WTC11 (cell line): ENCODE data around the gene NEK7. TPM values are rescaled to one million over a fixed set of nuclear protein-coding genes. Genes with fewer than 3 reads are reported as not detected.

Source experiments
- ATAC-seq: fragments of 200-7000 bp; cut with Tn5 transposase; 2 replicates; pipeline ENCODE4 v1.10.0; 2021; ENCODE audit warnings: mild to moderate bottlenecking, moderate library complexity
- CTCF ChIA-PET: fragments of 300-600 bp; sonication (Branson Sonifier 250); formaldehyde crosslinking; loops from one replicate; lab custom pipeline; 2021; ENCODE audit warnings: antibody characterized with exemption; lab: Charles Lee
- POLR2A ChIA-PET: fragments of 350-600 bp; sonication (Branson Sonifier 250); formaldehyde crosslinking; loops from one replicate; lab custom pipeline; 2021; ENCODE audit warnings: antibody characterized with exemption; lab: Charles Lee
- DNase-seq: peaks from one replicate; pipeline ENCODE4 v3.0.0; 2021; ENCODE audit warnings: low spot score
- H3K27ac Mint-ChIP-seq: 2 replicates; pipeline ENCODE4 v1.8.0; 2021; ENCODE audit warnings: mixed read lengths
- H3K27me3 Mint-ChIP-seq: 2 replicates; pipeline ENCODE4 v1.8.0; 2021; ENCODE audit warnings: low read depth, mild to moderate bottlenecking, moderate library complexity, mixed read lengths
- H3K36me3 Mint-ChIP-seq: 2 replicates; pipeline ENCODE4 v1.8.0; 2021; ENCODE audit warnings: mixed read lengths
- H3K4me1 Mint-ChIP-seq: 2 replicates; pipeline ENCODE4 v1.8.0; 2022; ENCODE audit warnings: mixed read lengths
- H3K4me3 Mint-ChIP-seq: 2 replicates; pipeline ENCODE4 v1.8.0; 2021; ENCODE audit warnings: mild to moderate bottlenecking, moderate library complexity, mixed read lengths
- H3K9me3 Mint-ChIP-seq: 2 replicates; pipeline ENCODE4 v1.8.0; 2021; ENCODE audit warnings: mixed read lengths
- CREB1 ChIP-seq: sonication (generic); formaldehyde crosslinking; IDR thresholded peaks from 2 replicates; pipeline ENCODE4 v1.8.0; 2023; ENCODE audit warnings: mild to moderate bottlenecking, missing genetic modification reagents
- CREM ChIP-seq: sonication (generic); formaldehyde crosslinking; IDR thresholded peaks from 2 replicates; pipeline ENCODE4 v1.8.1; 2022; ENCODE audit warnings: mild to moderate bottlenecking, missing genetic modification reagents, moderate library complexity
- ELF4 ChIP-seq: sonication (generic); formaldehyde crosslinking; IDR thresholded peaks from 2 replicates; pipeline ENCODE4 v1.8.1; 2022; ENCODE audit warnings: low read depth, mild to moderate bottlenecking, moderate library complexity, missing genetic modification reagents
- ESRRA ChIP-seq: sonication (generic); formaldehyde crosslinking; IDR thresholded peaks from 2 replicates; pipeline ENCODE4 v1.8.1; 2022; ENCODE audit warnings: mild to moderate bottlenecking, missing genetic modification reagents, borderline replicate concordance
- GABPB1 ChIP-seq: sonication (generic); formaldehyde crosslinking; IDR thresholded peaks from 2 replicates; pipeline ENCODE4 v1.8.1; 2023; ENCODE audit warnings: mild to moderate bottlenecking, missing genetic modification reagents
- GRHL2 ChIP-seq: fragments of 250-450 bp; sonication (Bioruptor Pico); IDR thresholded peaks from 2 replicates; pipeline ENCODE4 v1.8.0; 2022; ENCODE audit warnings: mild to moderate bottlenecking, moderate library complexity; ENCODE audit not compliant: insufficient replicate concordance, severe bottlenecking
- NFE2L1 ChIP-seq: sonication (generic); formaldehyde crosslinking; IDR thresholded peaks from 2 replicates; pipeline ENCODE4 v1.8.1; 2023; ENCODE audit warnings: missing genetic modification reagents
- OVOL2 ChIP-seq: fragments of 250-450 bp; sonication (Bioruptor Pico); IDR thresholded peaks from 2 replicates; pipeline ENCODE4 v1.9.0; 2021; ENCODE audit warnings: mild to moderate bottlenecking, borderline replicate concordance
- ZNF121 ChIP-seq: sonication (generic); formaldehyde crosslinking; IDR thresholded peaks from 2 replicates; pipeline ENCODE4 v1.8.0; 2023; ENCODE audit warnings: missing genetic modification reagents
- ZNF263 ChIP-seq: sonication (generic); formaldehyde crosslinking; IDR thresholded peaks from 2 replicates; pipeline ENCODE4 v1.8.1; 2022; ENCODE audit warnings: low read depth, mild to moderate bottlenecking, moderate library complexity, missing genetic modification reagents
- ZNF396 ChIP-seq: fragments of 250-450 bp; sonication (Bioruptor Pico); IDR thresholded peaks from 2 replicates; pipeline ENCODE4 v1.8.0; 2021; ENCODE audit warnings: mild to moderate bottlenecking, moderate library complexity, borderline replicate concordance
- ZNF416 ChIP-seq: fragments of 250-450 bp; sonication (Bioruptor Pico); IDR thresholded peaks from 2 replicates; pipeline ENCODE4 v1.9.0; 2021; ENCODE audit warnings: mild to moderate bottlenecking, inconsistent platforms
- ZNF671 ChIP-seq: fragments of 250-450 bp; sonication (Bioruptor Pico); IDR thresholded peaks from 2 replicates; pipeline ENCODE4 v1.8.0; 2021; ENCODE audit warnings: mild to moderate bottlenecking
- total RNA-seq: library from RNA; stranded (reverse); gene quantifications from 3 replicates; pipeline ENCODE4 v1.2.3, GENCODE V29; 2021
- TF ChIP-seq, protein P1 (sequence below): sonication (generic); formaldehyde crosslinking; IDR thresholded peaks from 2 replicates; pipeline ENCODE4 v1.8.0; 2023; ENCODE audit warnings: missing genetic modification reagents, mild to moderate bottlenecking, borderline replicate concordance
- TF ChIP-seq, protein P2 (sequence below): sonication (generic); formaldehyde crosslinking; IDR thresholded peaks from 2 replicates; pipeline ENCODE4 v1.8.1; 2023; ENCODE audit warnings: mild to moderate bottlenecking, missing genetic modification reagents, moderate library complexity
- TF ChIP-seq, protein P3 (sequence below): sonication (generic); formaldehyde crosslinking; IDR thresholded peaks from 2 replicates; pipeline ENCODE4 v1.8.1; 2023; ENCODE audit warnings: mild to moderate bottlenecking, missing genetic modification reagents
- TF ChIP-seq, protein P4 (sequence below): sonication (generic); formaldehyde crosslinking; IDR thresholded peaks from 2 replicates; pipeline ENCODE4 v1.8.0; 2023; ENCODE audit warnings: missing genetic modification reagents
- TF ChIP-seq, protein P5 (sequence below): sonication (generic); formaldehyde crosslinking; IDR thresholded peaks from 2 replicates; pipeline ENCODE4 v1.8.0; 2022; ENCODE audit warnings: mild to moderate bottlenecking, missing genetic modification reagents

Gene NEK7
- total RNA-seq, 1 experiment from 2014 or later = 10.3 TPM

DNA sequence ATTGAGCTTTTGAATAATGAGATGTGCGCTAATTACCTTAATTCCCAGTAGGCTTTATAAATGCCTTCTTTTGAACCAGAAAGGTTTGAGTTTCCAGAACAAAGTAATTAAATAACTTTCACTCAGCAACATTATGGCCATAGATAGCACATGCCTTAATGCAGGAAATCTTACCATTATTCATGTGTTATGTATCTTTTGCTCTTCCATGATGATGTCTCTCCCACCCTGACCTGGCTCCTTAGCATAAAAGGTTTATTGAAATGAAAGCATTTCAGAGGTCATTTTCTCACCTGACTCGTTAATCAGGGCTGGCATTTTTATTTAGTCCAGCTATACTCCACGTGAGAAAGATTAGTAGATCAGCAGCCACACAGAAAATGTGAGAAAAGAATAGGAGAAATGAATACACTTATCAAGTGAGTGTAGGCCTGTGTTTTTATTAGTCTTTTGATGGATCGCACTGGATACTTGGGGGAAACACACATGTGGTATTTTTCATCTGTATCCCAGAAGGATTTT is 203.5 kb downstream of the NEK7 start:
- no peak for ATAC-seq

DNA sequence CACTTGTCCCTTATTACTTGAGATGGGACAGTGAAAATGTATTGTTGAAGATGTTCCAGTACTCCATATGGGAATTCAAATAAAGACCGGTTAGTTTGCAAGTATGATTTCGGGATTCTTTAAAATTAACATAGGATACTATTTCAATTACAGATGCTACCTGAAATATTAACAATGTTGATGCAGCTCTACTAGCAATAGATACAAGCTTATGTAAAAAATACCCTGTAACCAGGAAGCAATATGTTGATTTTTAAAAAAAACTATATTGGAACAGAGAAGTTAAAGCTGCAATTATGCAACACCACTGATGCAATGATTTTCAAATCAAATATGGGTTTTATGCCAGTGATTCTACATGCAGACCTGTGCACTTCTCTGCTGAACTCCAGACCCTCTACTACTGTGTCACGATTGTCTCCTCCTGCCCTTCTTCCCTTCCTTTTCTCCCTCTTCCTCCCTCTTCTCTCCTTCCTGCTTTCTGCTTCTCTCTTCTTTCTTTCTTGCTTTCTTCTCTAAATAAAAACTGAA is 204.5 kb downstream of the NEK7 start:
- H3K27ac Mint-ChIP-seq = no peak overlapping the region
- POLR2A ChIA-PET = no interaction called here
- no peaks in the 10 kb centered on the region for H3K36me3 Mint-ChIP-seq
- H3K4me1 Mint-ChIP-seq = peaks cover 7% of the 10 kb centered on the region
- TF ChIP-seq, protein P1, sequence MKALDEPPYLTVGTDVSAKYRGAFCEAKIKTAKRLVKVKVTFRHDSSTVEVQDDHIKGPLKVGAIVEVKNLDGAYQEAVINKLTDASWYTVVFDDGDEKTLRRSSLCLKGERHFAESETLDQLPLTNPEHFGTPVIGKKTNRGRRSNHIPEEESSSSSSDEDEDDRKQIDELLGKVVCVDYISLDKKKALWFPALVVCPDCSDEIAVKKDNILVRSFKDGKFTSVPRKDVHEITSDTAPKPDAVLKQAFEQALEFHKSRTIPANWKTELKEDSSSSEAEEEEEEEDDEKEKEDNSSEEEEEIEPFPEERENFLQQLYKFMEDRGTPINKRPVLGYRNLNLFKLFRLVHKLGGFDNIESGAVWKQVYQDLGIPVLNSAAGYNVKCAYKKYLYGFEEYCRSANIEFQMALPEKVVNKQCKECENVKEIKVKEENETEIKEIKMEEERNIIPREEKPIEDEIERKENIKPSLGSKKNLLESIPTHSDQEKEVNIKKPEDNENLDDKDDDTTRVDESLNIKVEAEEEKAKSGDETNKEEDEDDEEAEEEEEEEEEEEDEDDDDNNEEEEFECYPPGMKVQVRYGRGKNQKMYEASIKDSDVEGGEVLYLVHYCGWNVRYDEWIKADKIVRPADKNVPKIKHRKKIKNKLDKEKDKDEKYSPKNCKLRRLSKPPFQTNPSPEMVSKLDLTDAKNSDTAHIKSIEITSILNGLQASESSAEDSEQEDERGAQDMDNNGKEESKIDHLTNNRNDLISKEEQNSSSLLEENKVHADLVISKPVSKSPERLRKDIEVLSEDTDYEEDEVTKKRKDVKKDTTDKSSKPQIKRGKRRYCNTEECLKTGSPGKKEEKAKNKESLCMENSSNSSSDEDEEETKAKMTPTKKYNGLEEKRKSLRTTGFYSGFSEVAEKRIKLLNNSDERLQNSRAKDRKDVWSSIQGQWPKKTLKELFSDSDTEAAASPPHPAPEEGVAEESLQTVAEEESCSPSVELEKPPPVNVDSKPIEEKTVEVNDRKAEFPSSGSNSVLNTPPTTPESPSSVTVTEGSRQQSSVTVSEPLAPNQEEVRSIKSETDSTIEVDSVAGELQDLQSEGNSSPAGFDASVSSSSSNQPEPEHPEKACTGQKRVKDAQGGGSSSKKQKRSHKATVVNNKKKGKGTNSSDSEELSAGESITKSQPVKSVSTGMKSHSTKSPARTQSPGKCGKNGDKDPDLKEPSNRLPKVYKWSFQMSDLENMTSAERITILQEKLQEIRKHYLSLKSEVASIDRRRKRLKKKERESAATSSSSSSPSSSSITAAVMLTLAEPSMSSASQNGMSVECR (CRISPR knock-in tag) = no peak
- TF ChIP-seq ZNF263 (CRISPR knock-in tag) = no peak
- TF ChIP-seq, protein P2, sequence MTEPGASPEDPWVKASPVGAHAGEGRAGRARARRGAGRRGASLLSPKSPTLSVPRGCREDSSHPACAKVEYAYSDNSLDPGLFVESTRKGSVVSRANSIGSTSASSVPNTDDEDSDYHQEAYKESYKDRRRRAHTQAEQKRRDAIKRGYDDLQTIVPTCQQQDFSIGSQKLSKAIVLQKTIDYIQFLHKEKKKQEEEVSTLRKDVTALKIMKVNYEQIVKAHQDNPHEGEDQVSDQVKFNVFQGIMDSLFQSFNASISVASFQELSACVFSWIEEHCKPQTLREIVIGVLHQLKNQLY (CRISPR knock-in tag) = no peak
- no peaks in the 10 kb centered on the region for H3K9me3 Mint-ChIP-seq
- CTCF ChIA-PET = no interaction called here
- ATAC-seq (no peak), DNase-seq (no peak)
- no peak overlapping the region for H3K4me3 Mint-ChIP-seq
- H3K27me3 Mint-ChIP-seq = no peaks in the 10 kb centered on the region

More for the DNA sequence above, 203.5 kb downstream of the NEK7 start:
- H3K4me3 Mint-ChIP-seq = no peak overlapping the region
- no peaks in the 10 kb centered on the region for H3K27me3 Mint-ChIP-seq
- ChIA-PET POLR2A (no interaction called here), CTCF (no interaction called here)
- no peak overlapping the region for H3K27ac Mint-ChIP-seq
- no peak for DNase-seq
- H3K36me3 Mint-ChIP-seq = no peaks in the 10 kb centered on the region
- peaks cover 7% of the 10 kb centered on the region for H3K4me1 Mint-ChIP-seq
- H3K9me3 Mint-ChIP-seq = no peaks in the 10 kb centered on the region
- TF ChIP-seq, protein P3, sequence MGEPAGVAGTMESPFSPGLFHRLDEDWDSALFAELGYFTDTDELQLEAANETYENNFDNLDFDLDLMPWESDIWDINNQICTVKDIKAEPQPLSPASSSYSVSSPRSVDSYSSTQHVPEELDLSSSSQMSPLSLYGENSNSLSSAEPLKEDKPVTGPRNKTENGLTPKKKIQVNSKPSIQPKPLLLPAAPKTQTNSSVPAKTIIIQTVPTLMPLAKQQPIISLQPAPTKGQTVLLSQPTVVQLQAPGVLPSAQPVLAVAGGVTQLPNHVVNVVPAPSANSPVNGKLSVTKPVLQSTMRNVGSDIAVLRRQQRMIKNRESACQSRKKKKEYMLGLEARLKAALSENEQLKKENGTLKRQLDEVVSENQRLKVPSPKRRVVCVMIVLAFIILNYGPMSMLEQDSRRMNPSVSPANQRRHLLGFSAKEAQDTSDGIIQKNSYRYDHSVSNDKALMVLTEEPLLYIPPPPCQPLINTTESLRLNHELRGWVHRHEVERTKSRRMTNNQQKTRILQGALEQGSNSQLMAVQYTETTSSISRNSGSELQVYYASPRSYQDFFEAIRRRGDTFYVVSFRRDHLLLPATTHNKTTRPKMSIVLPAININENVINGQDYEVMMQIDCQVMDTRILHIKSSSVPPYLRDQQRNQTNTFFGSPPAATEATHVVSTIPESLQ (CRISPR knock-in tag) = no peak
- TF ChIP-seq CREB1 (CRISPR knock-in tag) (no peak), ESRRA (CRISPR knock-in tag) (no peak)

DNA sequence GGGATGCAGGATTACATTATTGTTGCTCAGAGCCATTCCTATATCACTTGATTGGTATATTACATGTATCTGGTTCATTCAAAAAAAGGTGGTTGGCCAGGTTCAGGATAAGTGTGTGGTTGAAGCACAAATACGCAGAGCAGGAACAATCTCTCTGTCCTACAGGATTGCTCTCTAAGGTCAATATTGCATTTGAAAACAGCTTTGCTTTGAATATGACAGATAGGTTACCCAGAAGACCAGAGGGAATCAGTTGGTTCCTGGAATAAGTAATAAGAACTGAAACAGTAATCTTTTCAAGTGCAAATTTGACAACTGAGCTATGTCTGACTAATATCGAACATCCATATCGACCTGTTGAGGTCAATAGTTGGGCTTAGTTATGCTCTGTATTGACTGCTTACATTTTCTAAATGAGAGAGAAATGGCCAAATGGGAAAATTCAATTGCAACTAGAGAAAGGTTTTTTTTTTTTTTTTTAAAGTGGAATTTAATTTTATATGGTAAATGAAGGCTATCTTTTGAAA is 206.9 kb downstream of the NEK7 start:
- Mint-ChIP-seq H3K27ac (no peak overlapping the region), H3K9me3 (peaks cover 10% of the 10 kb centered on the region), H3K4me1 (peaks cover 10% of the 10 kb centered on the region), H3K36me3 (peaks cover 2% of the 10 kb centered on the region; the same call in 1 of the 2 replicates), H3K4me3 (no peak overlapping the region), H3K27me3 (no peaks in the 10 kb centered on the region)
- ATAC-seq (no peak), DNase-seq (no peak)
- TF ChIP-seq NFE2L1 (CRISPR knock-in tag) (no peak), ZNF121 (CRISPR knock-in tag) (no peak), GRHL2 (CRISPR knock-in tag) (no peak), ELF4 (CRISPR knock-in tag) (no peak), ZNF416 (CRISPR knock-in tag) (no peak), CREM (CRISPR knock-in tag) (no peak), GABPB1 (CRISPR knock-in tag) (no peak), ZNF396 (CRISPR knock-in tag) (no peak), ZNF671 (CRISPR knock-in tag) (no peak), OVOL2 (CRISPR knock-in tag) (no peak)
- TF ChIP-seq, protein P4, sequence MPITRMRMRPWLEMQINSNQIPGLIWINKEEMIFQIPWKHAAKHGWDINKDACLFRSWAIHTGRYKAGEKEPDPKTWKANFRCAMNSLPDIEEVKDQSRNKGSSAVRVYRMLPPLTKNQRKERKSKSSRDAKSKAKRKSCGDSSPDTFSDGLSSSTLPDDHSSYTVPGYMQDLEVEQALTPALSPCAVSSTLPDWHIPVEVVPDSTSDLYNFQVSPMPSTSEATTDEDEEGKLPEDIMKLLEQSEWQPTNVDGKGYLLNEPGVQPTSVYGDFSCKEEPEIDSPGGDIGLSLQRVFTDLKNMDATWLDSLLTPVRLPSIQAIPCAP (CRISPR knock-in tag) = no peak
- TF ChIP-seq, protein P5, sequence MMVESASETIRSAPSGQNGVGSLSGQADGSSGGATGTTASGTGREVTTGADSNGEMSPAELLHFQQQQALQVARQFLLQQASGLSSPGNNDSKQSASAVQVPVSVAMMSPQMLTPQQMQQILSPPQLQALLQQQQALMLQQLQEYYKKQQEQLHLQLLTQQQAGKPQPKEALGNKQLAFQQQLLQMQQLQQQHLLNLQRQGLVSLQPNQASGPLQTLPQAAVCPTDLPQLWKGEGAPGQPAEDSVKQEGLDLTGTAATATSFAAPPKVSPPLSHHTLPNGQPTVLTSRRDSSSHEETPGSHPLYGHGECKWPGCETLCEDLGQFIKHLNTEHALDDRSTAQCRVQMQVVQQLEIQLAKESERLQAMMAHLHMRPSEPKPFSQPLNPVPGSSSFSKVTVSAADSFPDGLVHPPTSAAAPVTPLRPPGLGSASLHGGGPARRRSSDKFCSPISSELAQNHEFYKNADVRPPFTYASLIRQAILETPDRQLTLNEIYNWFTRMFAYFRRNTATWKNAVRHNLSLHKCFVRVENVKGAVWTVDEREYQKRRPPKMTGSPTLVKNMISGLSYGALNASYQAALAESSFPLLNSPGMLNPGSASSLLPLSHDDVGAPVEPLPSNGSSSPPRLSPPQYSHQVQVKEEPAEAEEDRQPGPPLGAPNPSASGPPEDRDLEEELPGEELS (CRISPR knock-in tag) = no peak
- ChIA-PET POLR2A (no interaction called here), CTCF (no interaction called here)
